B cell (primary cell): ENCODE results near the gene DBR1.

Source experiments
- EZH2 ChIP-seq: IDR thresholded peaks from 2 replicates; pipeline ENCODE4 v1.6.1; 2012; ENCODE audit warnings: borderline replicate concordance, low read depth, mild to moderate bottlenecking, moderate library complexity, low read length; ENCODE audit not compliant: insufficient read depth, poor library complexity, severe bottlenecking
- TF ChIP-seq, protein P1 (sequence below): fragments of 200-600 bp; IDR thresholded peaks from one replicate; pipeline ENCODE4 v1.8.0; 2022; ENCODE audit warnings: antibody characterized with exemption, mild to moderate bottlenecking

GRCh38 chr3:138203938-138204337 lies 29.2 kb upstream of the DBR1 start:
- no peak for TF ChIP-seq EZH2
- TF ChIP-seq, protein P1, sequence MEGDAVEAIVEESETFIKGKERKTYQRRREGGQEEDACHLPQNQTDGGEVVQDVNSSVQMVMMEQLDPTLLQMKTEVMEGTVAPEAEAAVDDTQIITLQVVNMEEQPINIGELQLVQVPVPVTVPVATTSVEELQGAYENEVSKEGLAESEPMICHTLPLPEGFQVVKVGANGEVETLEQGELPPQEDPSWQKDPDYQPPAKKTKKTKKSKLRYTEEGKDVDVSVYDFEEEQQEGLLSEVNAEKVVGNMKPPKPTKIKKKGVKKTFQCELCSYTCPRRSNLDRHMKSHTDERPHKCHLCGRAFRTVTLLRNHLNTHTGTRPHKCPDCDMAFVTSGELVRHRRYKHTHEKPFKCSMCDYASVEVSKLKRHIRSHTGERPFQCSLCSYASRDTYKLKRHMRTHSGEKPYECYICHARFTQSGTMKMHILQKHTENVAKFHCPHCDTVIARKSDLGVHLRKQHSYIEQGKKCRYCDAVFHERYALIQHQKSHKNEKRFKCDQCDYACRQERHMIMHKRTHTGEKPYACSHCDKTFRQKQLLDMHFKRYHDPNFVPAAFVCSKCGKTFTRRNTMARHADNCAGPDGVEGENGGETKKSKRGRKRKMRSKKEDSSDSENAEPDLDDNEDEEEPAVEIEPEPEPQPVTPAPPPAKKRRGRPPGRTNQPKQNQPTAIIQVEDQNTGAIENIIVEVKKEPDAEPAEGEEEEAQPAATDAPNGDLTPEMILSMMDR, result no peak
